Measurements from ENCODE around the gene AFF3. TPM values are rescaled to one million over a fixed set of nuclear protein-coding genes. Genes with fewer than 3 reads are reported as not detected.

AFF3 gene
- total RNA-seq, 1 experiment from 2014 or later, result 0.22 TPM

- no peaks in the 10 kb centered on the region; a peak in 1 of 7 replicates for H3K36me3 Mint-ChIP-seq (ENCODE audit: insufficient read depth in 1 of 3, low read depth in 3 of 3)
- H3K23me2 ChIP-seq (ENCODE audit: insufficient read length, low read depth, low read length, poor library complexity, severe bottlenecking), result peaks cover 9% of the 10 kb centered on the region
- no peak overlapping the region for H2BK12ac ChIP-seq (ENCODE audit: insufficient read length, low read depth, low read length)
- no peak overlapping the region for H2AFZ ChIP-seq (ENCODE audit: low read length)
- H3K27ac Mint-ChIP-seq, result no peak overlapping the region
- no peaks in the 10 kb centered on the region for H3K79me2 ChIP-seq (ENCODE audit: insufficient read depth, low read length)
- peak; percentile 37 for DNase-seq
- no peak overlapping the region for H3K27ac ChIP-seq (ENCODE audit: insufficient read length, low read depth, low read length)
- peak overlapping the region in 1 of 2 experiments; percentile 85; a peak in 4 of 5 replicates for H3K4me3 Mint-ChIP-seq
- no peak overlapping the region for H2AK5ac ChIP-seq (ENCODE audit: insufficient read length, low read length)
- no CpG with 5 or more reads among the region's 9 CpGs for WGBS (ENCODE audit: extremely low coverage, insufficient read length, low lambda C conversion rate)
- no peak overlapping the region for H4K91ac ChIP-seq (ENCODE audit: insufficient read length, low read depth, low read length)
- no peaks in the 10 kb centered on the region for H4K20me1 ChIP-seq (ENCODE audit: control insufficient read depth, insufficient read depth, insufficient read length)
- H4K8ac ChIP-seq (replicated peaks; ENCODE audit: insufficient read length, low read depth, low read length), result no peak overlapping the region
- H3K27me3 Mint-ChIP-seq (ENCODE audit: low read depth), result peaks cover 84% of the 10 kb centered on the region
- H2BK5ac ChIP-seq (ENCODE audit: insufficient read length, low read length), result no peak overlapping the region
- H3K4me1 Mint-ChIP-seq, result peaks cover 16 to 18% of the 10 kb centered on the region in 2 experiments
- H2BK15ac ChIP-seq (ENCODE audit: low read depth, low read length), result no peak overlapping the region
- TF ChIP-seq CTCF (conservative IDR thresholded peaks at IDR 0.05), result no peak
- H3K9me3 ChIP-seq (ENCODE audit: control insufficient read depth, low read depth, low read length), result no peaks in the 10 kb centered on the region
- H4K5ac ChIP-seq (ENCODE audit: insufficient read length, low read depth, low read length), result no peak overlapping the region
- H3K9me3 Mint-ChIP-seq, result no peaks in the 10 kb centered on the region; a peak in 1 of 5 replicates
- peak overlapping the region; percentile 97 for H3K4me2 ChIP-seq (ENCODE audit: insufficient read depth, insufficient read length, low read length)
- no peaks in the 10 kb centered on the region for H3K79me1 ChIP-seq (ENCODE audit: insufficient read depth, low read depth, low read length, poor library complexity, severe bottlenecking)
- H3K4ac ChIP-seq (ENCODE audit: low read depth, low read length), result no peak overlapping the region
- H2BK20ac ChIP-seq (ENCODE audit: low read depth, low read length, poor library complexity, severe bottlenecking), result no peak overlapping the region
- H3K4me1 ChIP-seq (ENCODE audit: insufficient read depth, low read length), result no peaks in the 10 kb centered on the region; the same call in 1 of the 2 replicates
- H3K9ac ChIP-seq (ENCODE audit: extremely low read depth, insufficient read length, low read length), result no peak overlapping the region
- no peak overlapping the region for H3K14ac ChIP-seq (ENCODE audit: insufficient read depth, low read length)
- H3T11ph ChIP-seq (ENCODE audit: low read length), result no peak overlapping the region
- no peak overlapping the region for H3K23ac ChIP-seq (ENCODE audit: insufficient read length, low read depth, low read length)
- H3K18ac ChIP-seq (ENCODE audit: insufficient read length, low read depth, low read length), result no peak overlapping the region
- H3K56ac ChIP-seq (ENCODE audit: insufficient read length, low read depth, low read length), result no peak overlapping the region
- H2BK120ac ChIP-seq (ENCODE audit: low read depth, low read length, poor library complexity, severe bottlenecking), result no peak overlapping the region
- H3K27me3 ChIP-seq (ENCODE audit: insufficient read depth, low read length), result peaks cover 12% of the 10 kb centered on the region
Observed at GRCh38 chr2:100106460-100106859, 35.9 kb downstream of the AFF3 start.
